ENCODE results near the gene LMBRD2. TPM values are rescaled to one million over a fixed set of nuclear protein-coding genes. Genes with fewer than 3 reads are reported as not detected.

The LMBRD2 gene
- total and polyA plus RNA-seq, 2 donors (not counting 3 experiments of a cell fraction or from before 2014, with no cell fraction given), result 1.2 to 5.2 TPM

GRCh38 chr5:36073595-36074216 is 78.0 kb downstream of the LMBRD2 start:
- Histone ChIP-seq H3K27ac (ENCODE audit: insufficient read depth, low read depth, low read length) (no peak overlapping the region), H2AFZ (ENCODE audit: low read depth, low read length) (no peak overlapping the region), H3K4me2 (ENCODE audit: insufficient read depth, low read length) (no peak overlapping the region), H4K20me1 (replicated peaks; ENCODE audit: control insufficient read depth, extremely low read depth, insufficient read depth, low read length) (no peaks in the 10 kb centered on the region), H3K79me2 (ENCODE audit: control insufficient read depth, insufficient read depth, low read length) (no peaks in the 10 kb centered on the region), H3K9me1 (replicated peaks; ENCODE audit: control insufficient read depth, extremely low read depth, insufficient read depth, low read length) (no peaks in the 10 kb centered on the region), H3K4me1 (ENCODE audit: control insufficient read depth, extremely low read depth, insufficient read depth, low read length) (no peaks in the 10 kb centered on the region), H3K36me3 (ENCODE audit: control insufficient read depth in 2 of 2, extremely low read depth in 1 of 2, insufficient read depth in 2 of 2, low read length in 2 of 2) (no peaks in the 10 kb centered on the region), H3K9ac (replicated peaks; ENCODE audit: extremely low read depth, insufficient read depth, low read length) (no peak overlapping the region), H3K27me3 (ENCODE audit: control insufficient read depth in 2 of 2, insufficient read depth in 2 of 2, low read length in 2 of 2) (peaks cover 0 to 7% of the 10 kb centered on the region in 2 experiments), H3K4me3 (replicated peaks in 1 of 3; ENCODE audit: insufficient read depth in 1 of 3, low read depth in 1 of 3, low read length in 3 of 3) (no peak overlapping the region), H3K9me3 (replicated peaks; ENCODE audit: control insufficient read depth, insufficient read depth, low read length) (no peaks in the 10 kb centered on the region)
- TF ChIP-seq FOS (IDR thresholded peaks at IDR 0.05; ENCODE audit: borderline replicate concordance, insufficient read depth, low read length) (no peak), POLR2AphosphoS5 (IDR thresholded peaks at IDR 0.05; ENCODE audit: insufficient read depth, low read depth, low read length) (no peak), CTCF (IDR thresholded peaks at IDR 0.05; ENCODE audit: extremely low read depth in 1 of 2, insufficient read depth in 1 of 2, low read depth in 1 of 2, low read length in 2 of 2) (no peak), POLR2A (IDR thresholded peaks at IDR 0.05; ENCODE audit: low read depth, low read length) (no peak), JUN (IDR thresholded peaks at IDR 0.05; ENCODE audit: borderline replicate concordance, insufficient read depth, insufficient read length, low read depth) (no peak), MAX (IDR thresholded peaks at IDR 0.05; ENCODE audit: insufficient read depth, insufficient read length) (no peak), GATA2 (IDR thresholded peaks at IDR 0.05; ENCODE audit: insufficient read depth, insufficient read length, low read depth, low read length) (no peak), MYC (IDR thresholded peaks at IDR 0.05; ENCODE audit: low read depth, low read length) (no peak), EZH2 (IDR thresholded peaks at IDR 0.05; ENCODE audit: borderline replicate concordance, low read depth, low read length, severe bottlenecking) (no peak)
- ChIA-PET POLR2A (no interaction called here), CTCF (interaction anchor here (0.9 to 2.2 kb wide), 3 partner anchors 12 to 16 kb away, joined by 3 to 12 read pairs (median 3); no protein-coding TSS in a partner anchor)
- FAIRE-seq (no peak), DNase-seq (ENCODE audit: low read depth, low spot score) (no peak)
- no TSS peak for BruUV-seq (replicated peaks)
- intact Hi-C loops (cut with micrococcal nuclease), result no loop called here
- dilution Hi-C loops (cut with MboI; ENCODE audit: extremely low pct_ligation_motif_present, low sequenced_read_pairs), result no loop called here

Data from endothelial cell of umbilical vein (primary cell).